Measurements from ENCODE around the gene PLK4. TPM values are rescaled to one million over a fixed set of nuclear protein-coding genes. Genes with fewer than 3 reads are reported as not detected.
"Not testable (repeated sequence)": the region's sequence is repeated elsewhere in the genome, so short reads cannot be mapped to it uniquely, and the experiment has no call there.

Gene PLK4
- 7.6 and 13.7 TPM in 2 replicates for total RNA-seq

GRCh38 chr4:127880763-127881562 lies at the start of gene PLK4:
Gene PLK4 (plus strand): TSS chr4:127880893. CDS start chr4:127881135, 242 bp downstream.
- peak; percentile 87 to 93 for DNase-seq (ENCODE audit: low read depth in 2 of 2)

- no peak for DNase-seq (ENCODE audit: low read depth in 2 of 2)
Observed at GRCh38 chr4:127832585-127832984, 48.1 kb upstream of the PLK4 start.

GRCh38 chr4:127843704-127844600 lies 36.7 kb upstream of the PLK4 start:
- DNase-seq (ENCODE audit: low read depth in 2 of 2) = no peak

GRCh38 chr4:127844601-127845116 lies 36.0 kb upstream of the PLK4 start:
- no peak for DNase-seq (ENCODE audit: low read depth in 2 of 2)

- no peak for DNase-seq (ENCODE audit: low read depth in 2 of 2)
Observed at GRCh38 chr4:127846061-127846460, 34.6 kb upstream of the PLK4 start.

GRCh38 chr4:127846765-127847164 lies 33.9 kb upstream of the PLK4 start:
- no peak for DNase-seq (ENCODE audit: low read depth in 2 of 2)

- DNase-seq (ENCODE audit: low read depth in 2 of 2) = peak in 1 of 2 donors; percentile 54
Observed at GRCh38 chr4:127849505-127850234, 31.0 kb upstream of the PLK4 start.

- DNase-seq (ENCODE audit: low read depth in 2 of 2) = no peak
Observed at GRCh38 chr4:127852661-127853060, 28.0 kb upstream of the PLK4 start.

- no peak for DNase-seq (ENCODE audit: low read depth in 2 of 2)
Observed at GRCh38 chr4:127856196-127856812, 24.4 kb upstream of the PLK4 start.

- no peak for DNase-seq (ENCODE audit: low read depth in 2 of 2)
Observed at GRCh38 chr4:127856813-127857447, 23.8 kb upstream of the PLK4 start.

GRCh38 chr4:127857641-127858040 lies 23.1 kb upstream of the PLK4 start:
- no peak for DNase-seq (ENCODE audit: low read depth in 2 of 2)

GRCh38 chr4:127868196-127868595 lies 12.5 kb upstream of the PLK4 start:
- DNase-seq (ENCODE audit: low read depth in 2 of 2) = no peak

- DNase-seq (ENCODE audit: low read depth in 2 of 2) = no peak
Observed at GRCh38 chr4:127870281-127870680, 10.4 kb upstream of the PLK4 start.

GRCh38 chr4:127870688-127871087 lies 10.0 kb upstream of the PLK4 start:
- peak in 1 of 2 donors; percentile 73 for DNase-seq (ENCODE audit: low read depth in 2 of 2)

- DNase-seq (ENCODE audit: low read depth in 2 of 2) = no peak
Observed at GRCh38 chr4:127875791-127876190, 4.9 kb upstream of the PLK4 start.

- no peak for DNase-seq (ENCODE audit: low read depth in 2 of 2)
Observed at GRCh38 chr4:127881563-127881864, 821 bp downstream of the PLK4 start.

- DNase-seq (ENCODE audit: low read depth in 2 of 2) = no peak
Observed at GRCh38 chr4:127888559-127888958, 7.9 kb downstream of the PLK4 start.

- no peak for DNase-seq (ENCODE audit: low read depth in 2 of 2)
Observed at GRCh38 chr4:127889903-127890302, 9.2 kb downstream of the PLK4 start.

GRCh38 chr4:127896069-127896468 lies 15.4 kb downstream of the PLK4 start:
- DNase-seq (ENCODE audit: low read depth in 2 of 2) = no peak

- no peak for DNase-seq (ENCODE audit: low read depth in 2 of 2)
Observed at GRCh38 chr4:127896528-127896927, 15.8 kb downstream of the PLK4 start.

GRCh38 chr4:127899682-127900081 lies 19.0 kb downstream of the PLK4 start:
- DNase-seq (ENCODE audit: low read depth in 2 of 2) = not testable (repeated sequence)
